SK-N-SH (cell line): ENCODE results near the gene OSBPL5. TPM values are rescaled to one million over a fixed set of nuclear protein-coding genes. Genes with fewer than 3 reads are reported as not detected.

Experiments
- CTCF ChIA-PET: fragments of 300-600, 350-600 bp; formaldehyde crosslinking; extraction: SDS; loops from one replicate; lab custom pipeline; 2021; lab: Yijun Ruan, JAX
- POLR2A ChIA-PET: fragments of 350-600 bp; sonication (Branson Sonifier 250); formaldehyde crosslinking; extraction: SDS; loops from one replicate; lab custom pipeline; 2020; ENCODE audit warnings: antibody characterized with exemption, inconsistent platforms; lab: Yijun Ruan, JAX
- DNase-seq: peaks from one replicate; pipeline ENCODE4 v3.0.0; 2012
- H2AFZ ChIP-seq: fragments of 200-600 bp; sonication (generic); 2 replicates; pipeline ENCODE4 v1.8.1; 2016; ENCODE audit warnings: antibody characterized with exemption, mild to moderate bottlenecking, low read depth
- H3F3A ChIP-seq: fragments of 200-600 bp; sonication (generic); replicated peaks from 2 replicates; pipeline ENCODE3; 2016; ENCODE audit warnings: antibody characterized with exemption, mild to moderate bottlenecking; ENCODE audit not compliant: insufficient read depth
- H3K27ac ChIP-seq, 2 experiments: fragments of 200-500 bp in 1 of 2; fragments of 200-600 bp in 1 of 2; sonication (Bioruptor generic) in 1 of 2; sonication (generic), shearing (Covaris generic) in 1 of 2; 2 replicates each; pipeline versions ENCODE4 v1.5.1 to v1.6.1; 2014 to 2016; ENCODE audit warnings: low read depth in 2 of 2, inconsistent platforms in 1 of 2, low read length in 1 of 2, mild to moderate bottlenecking in 1 of 2, mixed read lengths in 1 of 2
- H3K27me3 ChIP-seq: fragments of 200-600 bp; sonication (generic), shearing (Covaris generic); 2 replicates; pipeline ENCODE4 v1.6.1; 2016; ENCODE audit warnings: mixed run types; ENCODE audit not compliant: insufficient read depth
- H3K36me3 ChIP-seq, 2 experiments: fragments of 200-500 bp in 1 of 2; fragments of 200-600 bp in 1 of 2; sonication (Bioruptor generic) in 1 of 2; sonication (generic) in 1 of 2; replicated peaks in 1 of 2; 2 replicates each; pipeline versions ENCODE3 to v1.5.1; 2014 to 2016; ENCODE audit warnings: low read length in 1 of 2, mild to moderate bottlenecking in 1 of 2; ENCODE audit not compliant: insufficient read depth in 2 of 2, control insufficient read depth in 1 of 2
- H3K4me1 ChIP-seq, 2 experiments: fragments of 200-500 bp in 1 of 2; fragments of 200-600 bp in 1 of 2; sonication (Bioruptor generic) in 1 of 2; sonication (generic), shearing (Covaris generic) in 1 of 2; 2 replicates each; pipeline versions ENCODE4 v1.5.1 to v1.6.1; 2014 to 2016; ENCODE audit warnings: low read depth in 1 of 2, low read length in 1 of 2, mixed run types in 1 of 2; ENCODE audit not compliant: insufficient read depth in 2 of 2, control insufficient read depth in 1 of 2
- H3K4me2 ChIP-seq: fragments of 200-600 bp; sonication (generic), shearing (Covaris generic); 2 replicates; pipeline ENCODE4 v1.6.1; 2017; ENCODE audit warnings: mixed run types
- H3K4me3 ChIP-seq, 2 experiments: fragments of 200-500 bp in 1 of 2; fragments of 200-600 bp in 1 of 2; sonication (Bioruptor generic) in 1 of 2; sonication (generic), shearing (Covaris generic) in 1 of 2; 2 replicates each; pipeline versions ENCODE4 v1.5.1 to v1.8.1; 2014 to 2016; ENCODE audit warnings: low read depth in 2 of 2, inconsistent platforms in 1 of 2, low read length in 1 of 2, mild to moderate bottlenecking in 1 of 2, mixed read lengths in 1 of 2, moderate library complexity in 1 of 2
- H3K79me2 ChIP-seq: fragments of 200-600 bp; sonication (generic); 2 replicates; pipeline ENCODE4 v1.8.1; 2017; ENCODE audit warnings: mild to moderate bottlenecking; ENCODE audit not compliant: insufficient read depth
- H3K9ac ChIP-seq: fragments of 200-600 bp; sonication (generic); 2 replicates; pipeline ENCODE4 v1.6.1; 2017; ENCODE audit warnings: mixed run types
- H3K9me2 ChIP-seq: fragments of 200-600 bp; sonication (generic); 2 replicates; pipeline ENCODE4 v1.6.1; 2017; ENCODE audit warnings: mixed run types
- H3K9me3 ChIP-seq: fragments of 200-600 bp; sonication (generic); 2 replicates; pipeline ENCODE4 v1.6.1; 2017; ENCODE audit warnings: mixed run types, mild to moderate bottlenecking, moderate library complexity
- H4K20me1 ChIP-seq: fragments of 200-600 bp; sonication (generic); 2 replicates; pipeline ENCODE4 v1.6.1; 2017; ENCODE audit warnings: mild to moderate bottlenecking, mixed run types; ENCODE audit not compliant: insufficient read depth
- CHD2 ChIP-seq: fragments of 150-350 bp; IDR thresholded peaks from 2 replicates; pipeline ENCODE4 v1.6.1; 2018; ENCODE audit warnings: low read length; ENCODE audit not compliant: partially characterized antibody
- ELF1 ChIP-seq: IDR thresholded peaks from 2 replicates; pipeline ENCODE4 v1.4.0; 2012
- EZH2phosphoT487 ChIP-seq: fragments of 200-600 bp; sonication (generic); IDR thresholded peaks from 2 replicates; pipeline ENCODE4 v1.6.1; 2017; ENCODE audit warnings: low read depth, mixed run types, mild to moderate bottlenecking, antibody characterized with exemption, moderate library complexity, borderline replicate concordance
- FOXJ3 ChIP-seq: sonication (generic); formaldehyde crosslinking; IDR thresholded peaks from 2 replicates; pipeline ENCODE4 v1.5.1; 2020; ENCODE audit warnings: mild to moderate bottlenecking, missing genetic modification reagents
- FOXM1 ChIP-seq: IDR thresholded peaks from 2 replicates; pipeline ENCODE4 v1.4.0; 2012; ENCODE audit warnings: low read depth, mild to moderate bottlenecking
- MEF2A ChIP-seq: IDR thresholded peaks from 2 replicates; pipeline ENCODE4 v1.4.0; 2012; ENCODE audit warnings: low read depth, borderline replicate concordance
- NRF1 ChIP-seq: IDR thresholded peaks from 2 replicates; pipeline ENCODE4 v1.6.1; 2012; ENCODE audit warnings: low read depth, mild to moderate bottlenecking, low read length
- YY1 ChIP-seq: IDR thresholded peaks from 2 replicates; pipeline ENCODE4 v1.4.0; 2012; ENCODE audit warnings: low read depth, mild to moderate bottlenecking
- WGBS: methylation state at CpG from one replicate; pipeline ENCODE4 v1.1.6; 2017; ENCODE audit warnings: low lambda C conversion rate; 5-methylcytosine and 5-hydroxymethylcytosine counted together
- polyA plus RNA-seq, 3 experiments: library from polyadenylated mRNA; depleted of rRNA; stranded (reverse); fragments of >200 nt; gene quantifications; 2 replicates each; pipeline ENCODE4 v1.2.3, GENCODE V29; 2012
- TF ChIP-seq, protein P1 (sequence below): IDR thresholded peaks from 2 replicates; pipeline ENCODE4 v1.4.0; 2012; ENCODE audit warnings: low read depth
- TF ChIP-seq, protein P2 (sequence below): fragments of 200-600 bp; sonication (generic); IDR thresholded peaks from 2 replicates; pipeline ENCODE4 v1.6.1; 2017; ENCODE audit warnings: antibody characterized with exemption, mild to moderate bottlenecking, moderate library complexity
- TF ChIP-seq, protein P3 (sequence below): IDR thresholded peaks from 2 replicates; pipeline ENCODE4; 2012

OSBPL5 gene
- polyA plus RNA-seq, 1 of the 3 experiments (the other 2 are of a cell fraction), result 10.9 TPM

DNA sequence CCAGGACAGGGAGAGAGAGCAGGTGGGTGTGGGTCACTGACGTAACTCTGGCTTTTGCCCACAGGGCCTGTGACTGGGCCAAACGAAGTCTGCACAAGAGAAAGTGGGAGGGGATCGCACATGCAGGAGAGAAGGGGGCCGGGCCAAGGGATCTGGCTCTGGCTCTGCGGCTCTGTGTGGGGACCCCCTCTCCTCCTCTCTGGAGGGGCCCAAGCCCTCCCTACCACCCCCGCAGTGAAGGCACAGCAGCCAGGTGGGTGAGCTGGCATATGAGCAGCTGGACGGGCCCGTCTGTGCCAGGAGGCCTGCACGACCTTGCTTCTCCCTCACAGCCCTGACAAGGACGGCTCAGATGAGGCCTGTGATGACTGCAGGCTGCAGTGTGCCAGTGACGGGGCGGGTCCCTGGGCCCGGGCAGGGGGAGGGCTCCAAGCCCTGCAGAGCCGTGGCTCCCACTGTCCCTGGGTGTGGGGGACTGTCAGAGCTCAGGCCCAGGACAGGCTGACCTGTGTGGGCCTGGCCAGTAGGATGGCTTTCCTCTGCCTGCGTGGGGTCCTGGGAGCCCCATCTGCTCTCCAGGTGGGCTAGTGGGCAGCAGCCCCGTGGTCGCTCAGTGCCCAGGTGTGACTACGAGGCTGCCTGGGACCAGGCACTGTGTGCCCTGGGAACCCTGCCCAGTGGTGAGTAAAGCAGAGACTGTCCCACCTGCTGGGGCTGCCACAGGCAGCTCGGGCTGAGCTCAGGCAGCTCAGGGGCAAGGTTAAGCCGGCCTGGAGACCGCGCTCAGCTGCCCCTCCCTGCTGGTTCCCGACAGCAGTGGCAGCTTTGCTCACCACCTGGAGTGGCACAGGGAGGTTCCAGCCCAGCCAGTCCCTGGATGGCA, 31.3 kb upstream of the OSBPL5 start:
- TF ChIP-seq, protein P1, sequence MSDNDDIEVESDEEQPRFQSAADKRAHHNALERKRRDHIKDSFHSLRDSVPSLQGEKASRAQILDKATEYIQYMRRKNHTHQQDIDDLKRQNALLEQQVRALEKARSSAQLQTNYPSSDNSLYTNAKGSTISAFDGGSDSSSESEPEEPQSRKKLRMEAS, result no peak
- TF ChIP-seq CHD2, result no peak
- no peak for TF ChIP-seq MEF2A
- TF ChIP-seq, protein P2, sequence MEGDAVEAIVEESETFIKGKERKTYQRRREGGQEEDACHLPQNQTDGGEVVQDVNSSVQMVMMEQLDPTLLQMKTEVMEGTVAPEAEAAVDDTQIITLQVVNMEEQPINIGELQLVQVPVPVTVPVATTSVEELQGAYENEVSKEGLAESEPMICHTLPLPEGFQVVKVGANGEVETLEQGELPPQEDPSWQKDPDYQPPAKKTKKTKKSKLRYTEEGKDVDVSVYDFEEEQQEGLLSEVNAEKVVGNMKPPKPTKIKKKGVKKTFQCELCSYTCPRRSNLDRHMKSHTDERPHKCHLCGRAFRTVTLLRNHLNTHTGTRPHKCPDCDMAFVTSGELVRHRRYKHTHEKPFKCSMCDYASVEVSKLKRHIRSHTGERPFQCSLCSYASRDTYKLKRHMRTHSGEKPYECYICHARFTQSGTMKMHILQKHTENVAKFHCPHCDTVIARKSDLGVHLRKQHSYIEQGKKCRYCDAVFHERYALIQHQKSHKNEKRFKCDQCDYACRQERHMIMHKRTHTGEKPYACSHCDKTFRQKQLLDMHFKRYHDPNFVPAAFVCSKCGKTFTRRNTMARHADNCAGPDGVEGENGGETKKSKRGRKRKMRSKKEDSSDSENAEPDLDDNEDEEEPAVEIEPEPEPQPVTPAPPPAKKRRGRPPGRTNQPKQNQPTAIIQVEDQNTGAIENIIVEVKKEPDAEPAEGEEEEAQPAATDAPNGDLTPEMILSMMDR, result no peak
- TF ChIP-seq EZH2phosphoT487, result no peak
- TF ChIP-seq, protein P3, sequence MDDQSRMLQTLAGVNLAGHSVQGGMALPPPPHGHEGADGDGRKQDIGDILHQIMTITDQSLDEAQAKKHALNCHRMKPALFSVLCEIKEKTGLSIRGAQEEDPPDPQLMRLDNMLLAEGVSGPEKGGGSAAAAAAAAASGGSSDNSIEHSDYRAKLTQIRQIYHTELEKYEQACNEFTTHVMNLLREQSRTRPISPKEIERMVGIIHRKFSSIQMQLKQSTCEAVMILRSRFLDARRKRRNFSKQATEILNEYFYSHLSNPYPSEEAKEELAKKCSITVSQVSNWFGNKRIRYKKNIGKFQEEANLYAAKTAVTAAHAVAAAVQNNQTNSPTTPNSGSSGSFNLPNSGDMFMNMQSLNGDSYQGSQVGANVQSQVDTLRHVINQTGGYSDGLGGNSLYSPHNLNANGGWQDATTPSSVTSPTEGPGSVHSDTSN, result no peak
- POLR2A ChIA-PET, result no interaction called here
- CTCF ChIA-PET, result interaction anchor here (1.1 to 2.4 kb wide), 5 partner anchors 33 to 159 kb away, joined by 3 to 10 read pairs (median 6); no protein-coding TSS in a partner anchor

DNA sequence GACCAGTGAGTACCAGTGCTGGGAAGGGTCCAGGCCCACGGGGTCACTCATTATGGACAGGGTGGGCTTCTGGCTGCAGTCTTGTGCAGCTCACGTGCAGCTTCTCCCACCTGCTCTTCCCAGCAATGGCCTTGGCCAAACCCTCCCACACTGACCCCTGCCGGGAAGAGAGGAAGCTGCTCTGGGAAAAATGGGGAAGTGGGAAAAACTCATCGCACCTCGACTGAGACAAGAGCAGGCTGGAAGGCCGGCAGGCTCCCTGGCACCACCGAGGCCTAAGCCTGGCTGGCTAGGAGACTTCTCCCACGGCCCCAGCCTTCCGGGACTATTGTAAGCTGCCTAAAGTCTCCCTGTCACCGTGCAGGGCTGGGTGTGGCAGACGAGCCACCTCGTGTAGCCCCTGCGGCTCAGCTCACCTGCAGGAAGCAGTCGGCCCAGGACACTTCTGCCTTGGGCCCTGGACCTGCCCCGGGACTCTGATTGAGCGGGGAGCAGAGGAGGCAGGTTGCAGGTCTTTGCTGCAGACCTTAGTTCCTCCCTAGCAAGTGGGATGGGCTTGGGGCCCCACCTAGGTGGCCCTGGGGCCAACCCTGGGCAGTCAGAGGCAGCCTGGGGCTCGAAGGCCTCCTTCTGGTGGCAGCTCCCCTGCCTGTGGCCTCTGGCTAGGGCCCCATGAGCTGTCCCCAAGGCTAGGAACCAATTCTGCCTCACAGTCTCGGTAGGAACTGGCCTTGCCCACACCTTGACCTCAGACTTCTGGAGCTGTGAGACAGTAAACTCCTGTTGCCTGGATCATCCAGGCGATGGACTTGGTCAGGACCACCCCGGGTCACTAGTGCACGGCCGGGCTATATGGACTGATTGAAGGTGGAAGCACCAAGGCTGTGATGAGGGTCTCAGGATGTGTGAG, 30.4 kb upstream of the OSBPL5 start:
- POLR2A ChIA-PET, result no interaction called here
- Histone ChIP-seq H4K20me1 (no peaks in the 10 kb centered on the region), H3K4me1 (peaks cover 0 to 13% of the 10 kb centered on the region in 2 experiments; a peak in 1 of 4 replicates), H2AFZ (no peak overlapping the region), H3K27ac (no peak overlapping the region; a peak in 1 of 4 replicates), H3K9me3 (no peaks in the 10 kb centered on the region), H3K9me2 (no peaks in the 10 kb centered on the region), H3K27me3 (no peaks in the 10 kb centered on the region), H3K79me2 (no peaks in the 10 kb centered on the region), H3K4me2 (no peak overlapping the region), H3F3A (no peaks in the 10 kb centered on the region), H3K9ac (no peak overlapping the region), H3K36me3 (no peaks in the 10 kb centered on the region), H3K4me3 (no peak overlapping the region)
- no peak for DNase-seq
- WGBS, result 61% methylated on average over 11 of the region's 22 CpGs
- TF ChIP-seq NRF1 (no peak), YY1 (no peak), FOXM1 (no peak), FOXJ3 (no peak), ELF1 (no peak)
- CTCF ChIA-PET, result interaction anchor here (0.7 to 2.6 kb wide), 12 partner anchors 8 to 158 kb away, joined by 3 to 10 read pairs (median 4); no protein-coding TSS in a partner anchor

More for the DNA sequence above, 31.3 kb upstream of the OSBPL5 start:
- H4K20me1 ChIP-seq, result no peaks in the 10 kb centered on the region
- H3K27ac ChIP-seq, result no peak overlapping the region; a peak in 1 of 4 replicates
- WGBS, result 65% methylated on average over 9 of the region's 23 CpGs
- no peak overlapping the region for H3K4me2 ChIP-seq
- peak; percentile 75 for DNase-seq
- H3K9ac ChIP-seq, result no peak overlapping the region
- H3K9me3 ChIP-seq, result no peaks in the 10 kb centered on the region
- no peaks in the 10 kb centered on the region for H3K36me3 ChIP-seq
- H3K9me2 ChIP-seq, result no peaks in the 10 kb centered on the region
- no peaks in the 10 kb centered on the region for H3F3A ChIP-seq
- 0 out of 2 replicates have a peak, but pooled peaks cover 2% of the 10 kb centered on the region for H3K27me3 ChIP-seq
- peaks cover 0 to 13% of the 10 kb centered on the region in 2 experiments; a peak in 1 of 4 replicates for H3K4me1 ChIP-seq
- no peaks in the 10 kb centered on the region for H3K79me2 ChIP-seq
- H2AFZ ChIP-seq, result no peak overlapping the region
- no peak overlapping the region for H3K4me3 ChIP-seq
